HL-60 (cell line): ENCODE results near the gene TPM4.

Source experiments
- CTCF ChIP-seq: IDR thresholded peaks from one replicate; pipeline ENCODE4 v1.5.1; 2011; ENCODE audit warnings: low read length, control low read depth, inconsistent platforms; ENCODE audit not compliant: insufficient read depth
- GABPA ChIP-seq: IDR thresholded peaks from 2 replicates; pipeline ENCODE4 v1.6.1; 2012; ENCODE audit warnings: low read depth
- POLR2AphosphoS5 ChIP-seq: IDR thresholded peaks from 2 replicates; pipeline ENCODE4 v1.6.1; 2012; ENCODE audit warnings: low read depth
- TF ChIP-seq, protein P1 (sequence below): IDR thresholded peaks from 2 replicates; pipeline ENCODE4 v1.6.1; 2012; ENCODE audit warnings: low read depth; ENCODE audit not compliant: insufficient replicate concordance

DNA sequence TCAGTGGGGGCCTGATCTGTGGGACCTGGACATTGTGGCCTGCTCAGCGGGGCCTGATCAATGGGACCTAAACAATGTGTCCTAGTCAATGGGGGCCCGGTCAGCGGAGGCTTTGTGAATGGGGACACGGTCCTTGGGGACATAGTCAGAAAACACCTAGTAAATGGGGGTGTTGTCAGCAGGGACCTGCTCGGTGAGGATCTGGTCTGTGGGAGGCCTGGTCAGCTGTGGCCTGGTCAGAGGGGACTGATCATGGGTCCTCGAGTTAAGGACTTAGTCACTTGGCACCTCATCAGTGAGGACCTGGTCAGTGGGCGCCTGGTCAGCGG is 44.5 kb upstream of the TPM4 start:
- TF ChIP-seq CTCF (no peak), POLR2AphosphoS5 (no peak), GABPA (no peak)
- TF ChIP-seq, protein P1, sequence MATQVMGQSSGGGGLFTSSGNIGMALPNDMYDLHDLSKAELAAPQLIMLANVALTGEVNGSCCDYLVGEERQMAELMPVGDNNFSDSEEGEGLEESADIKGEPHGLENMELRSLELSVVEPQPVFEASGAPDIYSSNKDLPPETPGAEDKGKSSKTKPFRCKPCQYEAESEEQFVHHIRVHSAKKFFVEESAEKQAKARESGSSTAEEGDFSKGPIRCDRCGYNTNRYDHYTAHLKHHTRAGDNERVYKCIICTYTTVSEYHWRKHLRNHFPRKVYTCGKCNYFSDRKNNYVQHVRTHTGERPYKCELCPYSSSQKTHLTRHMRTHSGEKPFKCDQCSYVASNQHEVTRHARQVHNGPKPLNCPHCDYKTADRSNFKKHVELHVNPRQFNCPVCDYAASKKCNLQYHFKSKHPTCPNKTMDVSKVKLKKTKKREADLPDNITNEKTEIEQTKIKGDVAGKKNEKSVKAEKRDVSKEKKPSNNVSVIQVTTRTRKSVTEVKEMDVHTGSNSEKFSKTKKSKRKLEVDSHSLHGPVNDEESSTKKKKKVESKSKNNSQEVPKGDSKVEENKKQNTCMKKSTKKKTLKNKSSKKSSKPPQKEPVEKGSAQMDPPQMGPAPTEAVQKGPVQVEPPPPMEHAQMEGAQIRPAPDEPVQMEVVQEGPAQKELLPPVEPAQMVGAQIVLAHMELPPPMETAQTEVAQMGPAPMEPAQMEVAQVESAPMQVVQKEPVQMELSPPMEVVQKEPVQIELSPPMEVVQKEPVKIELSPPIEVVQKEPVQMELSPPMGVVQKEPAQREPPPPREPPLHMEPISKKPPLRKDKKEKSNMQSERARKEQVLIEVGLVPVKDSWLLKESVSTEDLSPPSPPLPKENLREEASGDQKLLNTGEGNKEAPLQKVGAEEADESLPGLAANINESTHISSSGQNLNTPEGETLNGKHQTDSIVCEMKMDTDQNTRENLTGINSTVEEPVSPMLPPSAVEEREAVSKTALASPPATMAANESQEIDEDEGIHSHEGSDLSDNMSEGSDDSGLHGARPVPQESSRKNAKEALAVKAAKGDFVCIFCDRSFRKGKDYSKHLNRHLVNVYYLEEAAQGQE: no peak
